T1000 (cell line): Measurements from ENCODE around the gene HELZ.
A peak's percentile ranks its signal among the peaks of the same experiment; 100 is the strongest.
"Not testable (repeated sequence)": the region's sequence is repeated elsewhere in the genome, so short reads cannot be mapped to it uniquely, and the experiment has no call there.

Experiments used
- DNase-seq: peaks from one replicate; lab custom pipeline; 2025; ENCODE audit warnings: mixed read lengths; lab: John Stamatoyannopoulos, UW

Gene HELZ

GRCh38 chr17:67116045-67116575 lies 128.9 kb downstream of the HELZ start:
- DNase-seq: no peak

- DNase-seq: no peak
Measured at GRCh38 chr17:67115401-67115800, 129.6 kb downstream of the HELZ start.

- DNase-seq: no peak
Measured at GRCh38 chr17:67113486-67113885, 131.5 kb downstream of the HELZ start.

GRCh38 chr17:67111808-67112207 lies 133.2 kb downstream of the HELZ start:
- no peak for DNase-seq

GRCh38 chr17:67111327-67111726 lies 133.7 kb downstream of the HELZ start:
- DNase-seq: no peak

- no peak for DNase-seq
Measured at GRCh38 chr17:67110619-67111018, 134.4 kb downstream of the HELZ start.

- DNase-seq: no peak
Measured at GRCh38 chr17:67109111-67109510, 135.9 kb downstream of the HELZ start.

GRCh38 chr17:67107811-67108775 lies 136.9 kb downstream of the HELZ start:
- DNase-seq: no peak

- DNase-seq: no peak
Measured at GRCh38 chr17:67107171-67107570, 137.8 kb downstream of the HELZ start.

GRCh38 chr17:67105213-67105612 lies 139.8 kb downstream of the HELZ start:
- DNase-seq: no peak

GRCh38 chr17:67104641-67105040 lies 140.4 kb downstream of the HELZ start:
- not testable (repeated sequence) for DNase-seq

GRCh38 chr17:67098006-67098405 lies 147.0 kb downstream of the HELZ start:
- DNase-seq: no peak

- no peak for DNase-seq
Measured at GRCh38 chr17:67096609-67097008, 148.4 kb downstream of the HELZ start.

GRCh38 chr17:67095803-67096202 lies 149.2 kb downstream of the HELZ start:
- DNase-seq: no peak

GRCh38 chr17:67095291-67095690 lies 149.7 kb downstream of the HELZ start:
- peak; percentile 30 for DNase-seq

GRCh38 chr17:67093348-67093747 lies 151.6 kb downstream of the HELZ start:
- no peak for DNase-seq

GRCh38 chr17:67092710-67093109 lies 152.3 kb downstream of the HELZ start:
- not testable (repeated sequence) for DNase-seq

- no peak for DNase-seq
Measured at GRCh38 chr17:67092291-67092690, 152.7 kb downstream of the HELZ start.

GRCh38 chr17:67090341-67090740 lies 154.7 kb downstream of the HELZ start:
- DNase-seq: no peak

- no peak for DNase-seq
Measured at GRCh38 chr17:67088639-67089038, 156.4 kb downstream of the HELZ start.

- DNase-seq: no peak
Measured at GRCh38 chr17:67085406-67085805, 159.6 kb downstream of the HELZ start.

GRCh38 chr17:67082107-67082506 lies 162.9 kb downstream of the HELZ start:
- no peak for DNase-seq

GRCh38 chr17:67080804-67081203 lies 164.2 kb downstream of the HELZ start:
- DNase-seq: no peak
